ENCODE measurements around the gene PRAF2. TPM values are rescaled to one million over a fixed set of nuclear protein-coding genes. Genes with fewer than 3 reads are reported as not detected.
A peak's percentile ranks its signal among the peaks of the same experiment; 100 is the strongest.

The PRAF2 gene
- total and polyA plus RNA-seq, 4 donors, result 5.6 to 40.8 (median 36.9) TPM

GRCh38 chrX:49043220-49043986 is 30.4 kb downstream of the PRAF2 start, which contains the start of gene TFE3:
Gene TFE3 (minus strand): TSS chrX:49043357. CDS start chrX:49043226, 131 bp downstream.
- Histone ChIP-seq H3K9me3 (ENCODE audit: control insufficient read depth in 4 of 4, insufficient read depth in 3 of 4, low read length in 3 of 4) (peaks cover 0 to 4% (median 0%) of the 10 kb centered on the region in 4 donors), H3K27me3 (ENCODE audit: control insufficient read depth in 3 of 3, insufficient read depth in 3 of 3, low read length in 2 of 3) (no peaks in the 10 kb centered on the region), H3K27ac (ENCODE audit: low read depth in 1 of 2, low read length in 1 of 2) (peak within 1 kb of the TSS; percentile 95 to 99), H3K4me3 (peak within 1 kb of the TSS; percentile 51), H3K4me1 (ENCODE audit: control insufficient read depth in 5 of 5, insufficient read depth in 5 of 5, low read length in 5 of 5) (peaks cover 0 to 27% (median 7%) of the 10 kb centered on the region in 5 donors), H3K36me3 (ENCODE audit: control insufficient read depth in 4 of 4, insufficient read depth in 4 of 4, low read length in 4 of 4) (peaks cover 0 to 9% (median 8%) of the 10 kb centered on the region in 4 donors), H3K9ac (ENCODE audit: insufficient read depth in 1 of 2, low read length in 2 of 2) (peak within 1 kb of the TSS; percentile 73 to 86)
- WGBS, 2 donors, result 1 to 35% methylated on average over 47 to 67 of the region's 67 CpGs
- DNase-seq, result peak; percentile 99
- ATAC-seq (ENCODE audit: insufficient read depth, low FRiP score), result peak; percentile 88
- TF ChIP-seq, protein P1, sequence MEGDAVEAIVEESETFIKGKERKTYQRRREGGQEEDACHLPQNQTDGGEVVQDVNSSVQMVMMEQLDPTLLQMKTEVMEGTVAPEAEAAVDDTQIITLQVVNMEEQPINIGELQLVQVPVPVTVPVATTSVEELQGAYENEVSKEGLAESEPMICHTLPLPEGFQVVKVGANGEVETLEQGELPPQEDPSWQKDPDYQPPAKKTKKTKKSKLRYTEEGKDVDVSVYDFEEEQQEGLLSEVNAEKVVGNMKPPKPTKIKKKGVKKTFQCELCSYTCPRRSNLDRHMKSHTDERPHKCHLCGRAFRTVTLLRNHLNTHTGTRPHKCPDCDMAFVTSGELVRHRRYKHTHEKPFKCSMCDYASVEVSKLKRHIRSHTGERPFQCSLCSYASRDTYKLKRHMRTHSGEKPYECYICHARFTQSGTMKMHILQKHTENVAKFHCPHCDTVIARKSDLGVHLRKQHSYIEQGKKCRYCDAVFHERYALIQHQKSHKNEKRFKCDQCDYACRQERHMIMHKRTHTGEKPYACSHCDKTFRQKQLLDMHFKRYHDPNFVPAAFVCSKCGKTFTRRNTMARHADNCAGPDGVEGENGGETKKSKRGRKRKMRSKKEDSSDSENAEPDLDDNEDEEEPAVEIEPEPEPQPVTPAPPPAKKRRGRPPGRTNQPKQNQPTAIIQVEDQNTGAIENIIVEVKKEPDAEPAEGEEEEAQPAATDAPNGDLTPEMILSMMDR (IDR thresholded peaks at IDR 0.05; ENCODE audit: control extremely low read depth, extremely low read depth), result peak; percentile 47

DNA sequence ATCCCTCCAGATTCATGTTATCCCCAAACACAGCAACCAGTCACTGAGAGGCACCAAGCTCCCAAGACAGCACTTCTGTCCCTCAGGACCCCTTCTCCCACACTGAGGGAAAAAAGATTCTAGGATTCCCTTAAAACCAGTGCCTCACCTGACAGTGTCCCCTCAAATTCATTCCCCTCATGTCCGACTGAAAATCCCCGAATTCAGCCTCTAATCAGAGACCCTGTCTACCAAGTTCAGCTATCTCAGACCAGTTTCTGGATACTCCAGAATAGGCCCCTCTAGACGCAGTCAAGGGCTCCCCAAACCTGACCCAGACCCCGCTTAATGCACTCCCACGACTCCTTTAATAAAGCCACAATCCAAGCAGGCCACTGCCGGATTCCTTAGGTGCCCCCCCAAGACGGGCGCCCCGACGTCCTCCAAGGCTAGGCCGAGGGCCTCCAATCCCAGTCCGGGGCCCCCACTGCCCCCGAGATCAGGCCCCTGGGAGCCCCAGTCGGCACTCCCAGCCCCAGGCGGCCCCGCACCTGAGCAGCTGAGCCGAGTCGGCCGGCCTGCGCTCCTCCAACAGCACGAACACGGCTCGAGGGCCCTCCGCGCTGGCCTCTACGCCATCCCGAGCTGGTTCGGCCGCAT is 31.1 kb downstream of the PRAF2 start:
- peak overlapping the region; percentile 51 for H3K4me3 ChIP-seq
- H3K9ac ChIP-seq (ENCODE audit: insufficient read depth in 1 of 2, low read length in 2 of 2), result peak overlapping the region; percentile 73 to 86
- peaks cover 0 to 27% (median 7%) of the 10 kb centered on the region in 5 donors for H3K4me1 ChIP-seq (ENCODE audit: control insufficient read depth in 5 of 5, insufficient read depth in 5 of 5, low read length in 5 of 5)
- 0 to 35% methylated on average over 13 to 29 of the region's 29 CpGs for WGBS, 2 donors
- TF ChIP-seq, protein P1 (IDR thresholded peaks at IDR 0.05; ENCODE audit: control extremely low read depth, extremely low read depth), result no peak
- H3K27me3 ChIP-seq (ENCODE audit: control insufficient read depth in 3 of 3, insufficient read depth in 3 of 3, low read length in 2 of 3), result no peaks in the 10 kb centered on the region
- ATAC-seq (ENCODE audit: insufficient read depth, low FRiP score) (no peak), DNase-seq (peak; percentile 23 to 48 (median 32))
- peak overlapping the region; percentile 95 to 99 for H3K27ac ChIP-seq (ENCODE audit: low read depth in 1 of 2, low read length in 1 of 2)
- peaks cover 0 to 4% (median 0%) of the 10 kb centered on the region in 4 donors for H3K9me3 ChIP-seq (ENCODE audit: control insufficient read depth in 4 of 4, insufficient read depth in 3 of 4, low read length in 3 of 4)
- H3K36me3 ChIP-seq (ENCODE audit: control insufficient read depth in 4 of 4, insufficient read depth in 4 of 4, low read length in 4 of 4), result peaks cover 4 to 14% (median 12%) of the 10 kb centered on the region in 4 donors

DNA sequence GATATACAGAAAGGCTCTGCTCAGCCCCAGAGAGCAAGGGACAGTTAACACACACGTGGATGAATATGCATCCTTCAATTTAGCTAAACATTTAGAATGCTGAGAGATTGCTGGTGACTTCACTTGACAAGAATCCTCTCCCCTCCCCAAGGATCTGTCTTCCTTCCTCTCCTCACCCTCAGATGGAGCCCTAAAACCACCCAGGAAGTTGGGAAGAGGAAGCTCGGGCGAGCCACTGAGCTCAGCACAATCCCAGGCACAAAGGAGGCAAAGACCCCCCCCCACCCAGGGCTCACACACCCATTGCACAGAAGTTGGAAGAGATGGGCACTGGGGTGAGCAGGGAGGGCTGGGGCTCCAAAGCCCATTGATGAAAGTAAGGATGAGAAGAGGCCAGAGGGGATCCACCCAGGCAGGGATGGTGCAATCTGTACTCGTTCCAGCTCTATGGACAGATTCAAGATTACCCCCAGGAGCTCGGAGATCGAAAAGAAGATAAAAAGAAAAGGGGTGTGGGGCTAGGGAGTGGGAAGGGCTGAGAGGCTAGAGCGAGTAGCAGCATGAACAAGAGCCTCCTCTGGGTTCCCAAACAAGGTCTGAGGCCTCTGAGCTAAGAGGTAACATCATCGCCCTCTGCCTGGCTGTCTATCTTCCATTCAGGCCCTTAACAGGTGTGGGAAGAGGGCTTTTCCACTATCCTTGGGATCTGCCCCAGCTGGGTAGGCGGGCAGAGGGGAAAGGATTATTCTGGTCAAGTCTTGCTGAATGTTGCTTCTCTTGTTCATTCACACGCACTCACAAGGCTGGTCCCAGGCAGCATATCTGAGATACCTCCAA is 31.8 kb downstream of the PRAF2 start:
- Histone ChIP-seq H3K36me3 (ENCODE audit: control insufficient read depth in 4 of 4, insufficient read depth in 4 of 4, low read length in 4 of 4) (peaks cover 7 to 18% (median 15%) of the 10 kb centered on the region in 4 donors), H3K9ac (ENCODE audit: insufficient read depth in 1 of 2, low read length in 2 of 2) (peak overlapping the region; percentile 73 to 86), H3K4me1 (ENCODE audit: control insufficient read depth in 5 of 5, insufficient read depth in 5 of 5, low read length in 5 of 5) (peaks cover 0 to 27% (median 7%) of the 10 kb centered on the region in 5 donors), H3K9me3 (ENCODE audit: control insufficient read depth in 4 of 4, insufficient read depth in 3 of 4, low read length in 3 of 4) (peaks cover 0 to 4% (median 0%) of the 10 kb centered on the region in 4 donors), H3K27me3 (ENCODE audit: control insufficient read depth in 3 of 3, insufficient read depth in 3 of 3, low read length in 2 of 3) (no peaks in the 10 kb centered on the region), H3K4me3 (peak overlapping the region; percentile 51), H3K27ac (ENCODE audit: low read depth in 1 of 2, low read length in 1 of 2) (peak overlapping the region; percentile 95 to 99)
- peak in 2 of 3 donors; percentile 17 to 26 for DNase-seq
- 3 to 30% methylated on average over 10 of the region's 10 CpGs for WGBS, 2 donors
- no peak for ATAC-seq (ENCODE audit: insufficient read depth, low FRiP score)
- TF ChIP-seq, protein P1 (IDR thresholded peaks at IDR 0.05; ENCODE audit: control extremely low read depth, extremely low read depth), result no peak
